Right lung (tissue), 5 donors: ENCODE measurements around the gene DCLK1. TPM values are rescaled to one million over a fixed set of nuclear protein-coding genes. Genes with fewer than 3 reads are reported as not detected.
A peak's percentile ranks its signal among the peaks of the same experiment; 100 is the strongest.

Source experiments
- DNase-seq, 2 donors: peaks; one replicate each; pipeline ENCODE4 v3.0.0-alpha.2; 2013
- polyA plus RNA-seq, 5 donors: library from polyadenylated mRNA; unstranded; fragments of 120-200 nt; gene quantifications; one replicate each; pipeline versions ENCODE4 v1.2.1 to v1.2.3, GENCODE V29; 2013; ENCODE audit warnings: inconsistent platforms in 1 of 5, low replicate concordance in 1 of 5; ENCODE audit not compliant: insufficient read length in 5 of 5, insufficient read depth in 1 of 5

DCLK1 gene
- polyA plus RNA-seq, 5 donors: 10.0 to 13.2 (median 11.2) TPM

DNA sequence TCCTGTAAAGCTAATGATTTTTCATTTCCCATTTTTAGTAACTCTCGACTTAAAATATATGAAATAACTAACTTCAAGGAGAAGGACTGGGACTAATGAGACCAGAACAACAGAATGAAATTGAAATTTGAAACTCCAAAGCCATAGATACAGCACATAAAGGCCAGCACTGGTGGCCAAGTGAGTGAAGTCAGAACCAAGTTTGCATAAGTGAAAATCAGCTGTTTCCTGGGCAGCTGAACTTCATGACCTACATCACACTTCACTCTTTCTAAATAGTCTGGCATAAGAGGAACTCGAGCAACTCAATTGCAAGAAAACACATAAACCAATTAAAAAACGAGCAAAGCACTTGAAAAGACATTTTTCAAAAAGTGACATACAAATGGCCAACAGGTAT lies 84.5 kb downstream of the DCLK1 start:
- no peak for DNase-seq

DNA sequence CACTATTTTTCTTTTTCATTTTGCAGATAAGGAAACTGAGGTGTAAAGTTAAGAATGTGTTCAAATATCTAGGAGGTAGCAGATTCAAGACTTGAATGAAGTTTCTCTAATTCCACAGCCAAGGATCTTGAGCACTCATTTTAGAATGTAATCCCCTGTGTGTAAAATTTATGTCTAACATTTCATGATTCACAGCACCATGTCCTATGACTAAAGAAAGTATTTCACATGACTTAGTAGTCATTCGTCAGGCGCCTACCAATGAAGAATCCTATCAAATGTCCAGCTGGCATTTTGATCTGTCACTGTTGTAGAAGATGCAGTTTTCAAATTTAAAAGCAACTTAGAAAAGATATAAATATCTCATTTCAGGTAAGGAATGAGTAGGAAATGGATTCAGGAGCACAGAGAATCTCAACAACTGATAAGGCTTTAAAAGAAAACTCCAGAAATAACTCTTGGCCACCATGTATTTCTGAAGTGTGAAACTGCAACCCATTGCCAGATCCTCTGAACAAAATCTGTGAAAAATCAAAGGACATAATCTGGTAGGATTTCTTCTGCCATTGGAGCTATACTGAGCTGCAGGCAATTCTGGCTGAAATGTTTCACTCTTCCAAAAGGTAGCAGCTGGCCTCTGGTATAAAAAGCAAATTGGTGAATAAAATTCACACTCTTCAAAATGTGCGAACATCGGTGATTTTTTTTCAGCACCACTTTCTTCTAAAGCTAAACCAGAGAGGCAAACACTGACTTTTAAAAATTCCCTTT lies 92.2 kb downstream of the DCLK1 start:
- no peak for DNase-seq

DNA sequence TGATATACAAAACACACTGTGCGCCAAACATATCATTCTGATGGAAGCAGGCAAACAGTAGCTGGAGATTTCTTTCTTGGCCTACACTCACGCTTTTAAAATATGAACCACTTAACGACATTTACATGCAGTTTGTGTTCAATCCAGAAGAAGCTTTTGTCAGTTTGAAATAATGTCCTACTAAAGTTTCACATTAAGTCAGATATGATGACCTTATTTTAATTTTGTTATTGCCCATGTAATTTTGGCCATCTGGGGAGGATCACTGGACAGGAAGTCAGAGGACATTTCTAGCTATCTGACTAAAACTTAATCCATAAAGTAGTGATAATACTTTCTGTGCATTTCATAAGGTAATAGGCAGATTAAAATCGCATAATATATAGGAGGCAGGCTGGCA lies 98.1 kb downstream of the DCLK1 start:
- DNase-seq: no peak

DNA sequence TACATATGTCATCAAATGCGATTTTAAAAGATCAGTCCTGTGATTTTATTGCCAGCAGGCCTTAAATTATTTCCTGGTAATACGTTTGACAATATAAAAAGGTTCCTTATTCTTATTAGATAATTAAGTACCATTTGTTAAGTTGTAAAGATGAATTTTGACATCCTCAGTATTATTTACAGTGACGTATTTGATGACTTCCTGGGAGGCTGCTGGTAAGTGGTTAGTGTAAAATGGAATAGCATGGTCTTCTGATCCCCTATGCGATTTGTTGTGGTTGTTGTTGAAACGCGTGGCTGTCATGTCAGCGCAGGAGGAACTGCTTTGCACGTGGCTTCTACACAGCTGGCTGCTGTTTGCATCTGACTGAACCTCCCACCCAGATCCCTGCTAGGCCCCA lies 99.7 kb downstream of the DCLK1 start:
- DNase-seq: no peak

DNA sequence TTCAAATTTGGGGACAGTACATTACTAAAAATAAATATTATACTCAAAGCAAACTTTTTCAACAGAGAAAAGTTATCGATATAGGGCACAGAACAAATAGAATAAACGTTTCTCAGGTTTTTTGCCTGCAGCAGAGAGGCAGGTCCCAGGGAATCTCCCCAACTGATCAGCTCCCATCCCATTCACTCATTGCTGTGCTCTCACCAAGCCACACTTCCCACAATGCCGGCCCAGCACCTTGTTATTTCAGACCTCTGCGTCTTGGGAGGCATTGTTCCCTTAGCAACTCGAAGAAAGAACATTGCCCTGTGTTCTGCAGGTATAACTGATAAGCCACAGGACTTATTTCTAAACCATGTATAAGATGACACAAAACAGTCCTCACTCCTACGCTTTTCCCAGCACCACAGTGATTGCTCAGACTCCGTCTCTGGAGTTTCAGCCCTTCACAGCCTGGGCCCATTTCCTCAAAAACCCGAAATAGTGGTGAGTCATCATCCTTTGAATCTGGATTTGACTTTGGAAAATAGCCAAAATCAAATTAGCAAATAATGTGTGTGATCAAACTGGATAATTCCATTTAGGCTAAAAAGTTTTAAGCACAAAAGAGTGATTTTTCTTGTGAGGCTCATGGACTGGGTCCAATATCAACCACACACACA lies 100.4 kb downstream of the DCLK1 start:
- DNase-seq: no peak

GRCh38 chr13:36029166-36029565 lies 102.0 kb downstream of the DCLK1 start:
- no peak for DNase-seq

DNA sequence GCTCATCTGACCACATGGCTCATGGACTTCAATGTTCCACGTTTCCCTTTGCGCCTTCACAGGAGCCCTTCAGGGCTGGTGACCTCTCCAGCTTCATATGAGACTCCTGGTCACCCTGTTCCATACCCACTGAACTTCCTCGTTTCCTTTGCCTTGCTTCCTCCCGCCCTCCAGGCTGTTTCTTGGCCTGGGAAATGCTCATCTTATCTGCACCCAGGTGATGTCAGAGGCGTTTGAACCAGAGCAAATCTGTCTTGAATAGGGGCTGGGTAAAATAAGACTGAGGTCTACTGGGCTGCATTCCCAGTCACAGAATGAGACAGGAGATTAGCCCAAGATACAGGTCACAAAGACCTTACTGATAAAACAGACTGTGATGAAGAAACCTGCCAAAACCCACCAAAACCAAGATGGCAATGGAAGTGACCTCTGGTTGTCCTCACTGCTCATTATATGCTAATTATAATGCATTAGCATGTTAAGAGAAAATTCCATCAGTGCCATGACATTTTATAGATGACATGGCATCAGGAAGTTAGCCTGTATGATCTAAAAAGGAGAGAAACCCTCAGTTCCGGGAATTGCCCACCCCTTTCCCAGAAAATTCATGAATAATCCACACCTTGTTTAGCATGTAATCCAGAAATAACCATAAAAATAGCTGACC lies 102.7 kb downstream of the DCLK1 start:
- no peak for DNase-seq

DNA sequence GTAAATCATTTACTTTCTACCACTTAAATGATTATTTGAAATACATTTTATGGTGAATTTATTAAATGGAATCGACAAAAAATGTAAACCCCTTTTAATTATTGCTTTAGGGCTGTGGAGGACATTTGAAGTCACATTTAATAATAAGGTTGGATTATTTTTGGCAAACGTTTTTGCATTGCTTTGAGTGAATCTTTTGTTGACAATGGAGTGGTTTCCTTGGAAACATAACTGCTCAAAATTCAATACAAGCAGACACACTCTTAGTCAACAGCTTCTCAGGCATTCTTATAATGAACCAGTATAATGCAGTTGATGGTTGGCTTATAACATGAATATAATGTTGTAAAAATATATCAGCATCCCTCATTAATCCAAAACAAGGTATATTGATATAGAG lies 104.7 kb downstream of the DCLK1 start:
- DNase-seq: no peak

DNA sequence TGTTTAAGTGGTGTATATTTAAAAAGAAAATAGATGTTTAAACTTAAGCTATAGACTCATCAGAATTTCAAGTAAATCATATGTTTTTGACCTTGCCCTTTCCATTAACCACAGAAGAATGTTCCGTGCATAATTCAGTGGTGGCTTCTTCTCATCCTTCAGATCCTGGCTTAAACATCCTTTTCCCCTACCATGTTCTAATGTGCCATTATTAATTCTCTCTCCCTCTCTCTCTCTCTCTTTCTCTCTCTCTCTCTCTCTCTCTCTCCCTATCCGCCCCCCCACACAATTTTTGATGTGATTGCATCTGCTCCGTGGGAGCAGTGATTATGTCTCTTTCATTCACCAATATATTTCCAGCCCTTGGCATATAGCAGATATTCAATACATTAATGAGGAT lies 116.4 kb downstream of the DCLK1 start:
- no peak for DNase-seq

DNA sequence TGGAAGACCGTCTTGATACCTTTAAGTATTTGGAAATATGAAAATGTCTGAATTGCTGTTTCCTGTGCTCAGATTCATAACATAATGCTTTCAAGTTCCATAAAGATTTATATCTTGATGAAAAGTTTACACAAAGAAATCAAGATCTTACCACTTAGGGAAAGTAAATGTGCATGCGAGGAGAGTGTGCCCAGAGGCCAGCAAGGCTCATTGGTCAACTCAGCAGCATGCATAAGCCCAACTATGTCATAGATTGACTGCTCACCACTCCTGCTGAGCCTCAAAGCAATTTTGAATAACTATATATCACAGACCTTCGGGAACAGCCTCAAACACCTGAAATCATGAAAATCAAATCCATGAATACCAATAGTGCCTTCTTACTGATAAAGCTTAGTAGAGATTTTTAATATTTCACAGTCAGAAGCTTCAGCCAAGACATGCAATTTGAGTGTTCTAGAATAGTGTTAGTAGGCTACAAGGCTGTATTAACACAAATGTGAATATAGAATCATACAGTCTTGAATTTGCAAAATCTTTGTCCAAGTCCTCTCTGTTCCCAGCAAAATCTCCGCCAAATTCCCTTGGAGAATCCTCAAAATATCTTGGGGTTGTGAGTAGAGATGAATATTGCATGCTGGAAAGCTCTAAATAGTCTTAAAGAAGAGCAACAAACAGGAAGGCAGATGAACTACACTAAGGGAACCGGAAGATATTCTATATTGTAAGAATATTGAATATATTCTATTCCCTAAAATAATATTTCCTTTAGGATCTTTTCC lies 124.1 kb downstream of the DCLK1 start:
- DNase-seq: peak in 1 of 2 donors; percentile 18

GRCh38 chr13:36006347-36006746 lies 124.8 kb downstream of the DCLK1 start:
- peak; percentile 48 to 50 for DNase-seq

DNA sequence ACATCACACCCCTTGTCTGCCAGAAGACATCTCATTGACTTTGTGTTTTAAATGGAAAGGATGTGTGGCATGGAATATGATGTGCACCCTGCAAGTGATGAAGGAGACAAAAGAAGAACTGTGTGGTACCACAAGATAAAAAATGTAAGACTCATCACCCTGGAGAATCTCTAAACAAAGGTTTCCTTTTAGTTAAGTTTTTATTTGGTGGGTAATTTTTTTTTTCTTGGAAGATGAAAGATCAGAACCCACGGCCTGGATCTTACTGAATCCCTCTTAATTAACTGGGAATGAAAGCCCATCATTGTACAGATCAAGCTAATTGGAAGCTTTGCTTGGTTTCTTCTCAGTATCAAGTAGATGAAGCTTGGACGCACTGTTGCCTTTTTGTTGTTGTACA lies 129.6 kb downstream of the DCLK1 start:
- DNase-seq: no peak

GRCh38 chr13:36000028-36000427 lies 131.2 kb downstream of the DCLK1 start:
- DNase-seq: no peak

GRCh38 chr13:35996360-35996759 lies 134.8 kb downstream of the DCLK1 start:
- no peak for DNase-seq

- no peak for DNase-seq
Measured at GRCh38 chr13:35995136-35995535, 136.0 kb downstream of the DCLK1 start.

GRCh38 chr13:35994131-35994966 lies 136.8 kb downstream of the DCLK1 start:
- DNase-seq: no peak

DNA sequence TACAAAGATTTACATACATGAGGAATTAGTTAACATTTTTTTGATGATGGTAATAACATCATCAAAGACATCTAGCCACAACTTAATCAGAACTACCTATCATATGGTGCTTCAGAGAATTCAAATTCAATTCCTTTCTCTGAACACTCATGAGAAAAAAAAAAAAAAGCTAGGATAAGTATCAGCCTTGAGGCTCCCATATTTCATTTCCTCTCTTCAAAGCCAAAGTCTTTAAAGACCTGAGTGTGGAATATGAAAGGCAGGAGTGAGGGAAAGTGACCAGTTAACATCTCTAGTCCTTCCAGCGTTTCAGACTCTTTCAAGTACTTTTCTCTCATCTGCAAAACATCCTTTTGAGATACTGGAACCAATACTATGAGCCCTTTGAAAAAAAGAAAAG lies 137.5 kb downstream of the DCLK1 start:
- no peak for DNase-seq

DNA sequence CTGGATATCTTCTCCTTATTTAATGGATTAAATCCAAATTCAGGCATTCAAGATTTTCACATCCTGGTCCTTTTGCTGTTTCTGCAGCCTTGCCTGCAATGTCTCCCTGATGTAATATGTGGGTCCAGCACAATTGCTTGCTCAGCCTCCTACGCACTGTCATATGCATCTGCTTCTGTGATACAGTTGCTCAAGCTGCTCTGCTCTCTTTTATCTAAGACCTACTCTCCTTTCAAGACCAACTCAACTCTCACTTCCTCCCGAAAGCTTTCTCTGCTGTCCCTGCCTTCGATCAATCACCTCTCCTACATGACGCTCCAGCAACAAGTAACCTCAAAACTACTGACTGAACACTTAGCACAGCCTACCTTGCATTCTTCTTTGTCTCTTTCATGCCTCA lies 138.2 kb downstream of the DCLK1 start:
- no peak for DNase-seq

GRCh38 chr13:35990196-35990595 lies 141.0 kb downstream of the DCLK1 start:
- no peak for DNase-seq

DNA sequence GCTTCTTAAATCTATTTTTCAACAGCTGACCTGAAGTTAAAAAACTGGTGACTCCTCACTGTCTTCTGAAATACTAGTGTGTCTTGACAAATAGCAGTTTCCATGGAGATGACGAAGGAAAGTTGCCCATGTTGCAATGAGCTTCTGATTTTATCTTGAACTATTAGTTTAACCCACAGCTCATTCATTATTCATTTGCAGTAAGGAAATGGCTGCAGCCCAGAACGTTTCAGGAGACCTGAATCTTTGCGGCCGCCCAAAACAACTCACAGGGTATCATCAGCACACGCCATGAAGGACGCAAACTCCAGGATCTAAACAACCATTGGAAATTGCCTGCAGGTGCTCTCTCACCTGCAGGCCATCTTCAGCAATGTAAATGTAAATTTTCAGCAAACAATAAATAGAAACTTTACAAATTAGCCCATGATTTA lies 142.5 kb downstream of the DCLK1 start:
- DNase-seq: no peak
